Spleen (tissue), 11 donors: ENCODE results near the gene PPM1L. TPM values are rescaled to one million over a fixed set of nuclear protein-coding genes. Genes with fewer than 3 reads are reported as not detected.
A peak's percentile ranks its signal among the peaks of the same experiment; 100 is the strongest.

Experiments
- DNase-seq: peaks from one replicate; pipeline ENCODE4 v3.0.0-alpha.2; 2020
- H3K27ac ChIP-seq, 8 donors: fragments of 200-600 bp; sonication (generic) in 7 of 8; 1 replicate in 4 of 8; 2 replicates in 4 of 8; pipeline versions ENCODE4 v1.5.0 to v1.8.0; 2016 to 2021; ENCODE audit warnings: inconsistent platforms in 4 of 8, mild to moderate bottlenecking in 4 of 8, moderate library complexity in 1 of 8
- H3K27me3 ChIP-seq, 7 donors: fragments of 200-600 bp; sonication (generic) in 6 of 7; replicated peaks in 1 of 7; 1 replicate in 4 of 7; 2 replicates in 3 of 7; pipeline versions ENCODE4 v1.5.0 to v1.8.0; 2016 to 2021; ENCODE audit warnings: inconsistent platforms in 3 of 7, mild to moderate bottlenecking in 1 of 7
- H3K36me3 ChIP-seq, 6 donors: fragments of 200-600 bp; sonication (generic) in 5 of 6; 1 replicate in 4 of 6; 2 replicates in 2 of 6; pipeline versions ENCODE4 v1.5.0 to v1.8.0; 2016 to 2021; ENCODE audit warnings: inconsistent platforms in 2 of 6
- H3K4me1 ChIP-seq, 6 donors: fragments of 200-600 bp; sonication (generic) in 5 of 6; 1 replicate in 3 of 6; 2 replicates in 3 of 6; pipeline versions ENCODE4 v1.5.0 to v1.8.0; 2016 to 2021; ENCODE audit warnings: inconsistent platforms in 3 of 6
- H3K4me3 ChIP-seq, 8 donors: fragments of 200-600 bp; sonication (generic) in 7 of 8; 1 replicate in 4 of 8; 2 replicates in 4 of 8; pipeline versions ENCODE4 v1.5.0 to v1.8.0; 2016 to 2021; ENCODE audit warnings: inconsistent platforms in 4 of 8, mild to moderate bottlenecking in 4 of 8, moderate library complexity in 2 of 8
- H3K9me3 ChIP-seq, 8 donors: fragments of 200-600 bp; sonication (generic) in 7 of 8; 1 replicate in 4 of 8; 2 replicates in 4 of 8; pipeline versions ENCODE4 v1.5.0 to v1.8.0; 2016 to 2021; ENCODE audit warnings: inconsistent platforms in 4 of 8
- POLR2A ChIP-seq, 3 donors: fragments of 450-650 bp; IDR thresholded peaks; one replicate each; pipeline ENCODE4 v1.5.1; 2017; ENCODE audit warnings: antibody characterized with exemption in 3 of 3, mild to moderate bottlenecking in 1 of 3
- POLR2AphosphoS5 ChIP-seq, 3 donors: sonication (generic); formaldehyde crosslinking; IDR thresholded peaks; one replicate each; pipeline ENCODE4 v1.5.1; 2017; ENCODE audit warnings: antibody characterized with exemption in 3 of 3
- WGBS, 5 donors: extraction: QIAGEN DNeasy Blood & Tissue Kit in 3 of 5; methylation state at CpG; one replicate each; pipeline versions ENCODE4 v1.1.5 to v1.1.7; 2013 to 2018; 5-methylcytosine and 5-hydroxymethylcytosine counted together
- intact Hi-C: fragments of 100-400 bp; cut with DNase I; formaldehyde crosslinking; loops from one replicate; pipeline ENCODE4 v1.15.0; 2023; ENCODE audit warnings: low total_unique reads
- polyA plus RNA-seq, 3 donors: library from polyadenylated mRNA; stranded (reverse); fragments of 200-250 nt; gene quantifications; one replicate each; pipeline ENCODE4 v1.2.1, GENCODE V29; 2013
- total RNA-seq, 7 donors: library from RNA; depleted of rRNA in 3 of 7; stranded (reverse); fragments of >200 nt in 3 of 7; fragmentation: NEBNext Ultra II Directional in 4 of 7; extraction: Animal tissue kit (Norgen Biotek cat#: 25700) in 4 of 7; gene quantifications; one replicate each; pipeline versions ENCODE4 v1.1.0 to v1.2.1, GENCODE V29; 2016 to 2021
- TF ChIP-seq, protein P1 (sequence below), 11 experiments: fragments of 200-600 bp in 7 of 11; fragments of 450-650 bp in 4 of 11; sonication (generic) in 4 of 11; IDR thresholded peaks in 8 of 11; conservative IDR thresholded peaks in 3 of 11; 1 replicate in 7 of 11; 2 replicates in 4 of 11; pipeline versions ENCODE4 v1.4.0 to v1.8.0; 2016 to 2021; ENCODE audit warnings: antibody characterized with exemption in 11 of 11, inconsistent platforms in 4 of 11, mild to moderate bottlenecking in 1 of 11
- donor health status: healthy with polysubstance abuse.
- donor health status: DM: no; HTN: no; CAD: no; lungs with moderate emphysema.
- donor health status: DM: no; HTN: no; CAD: no.
- donor health status: Bipolar disorder and iron deficiency.
- donor health status: healthy.
- donor health status: DM: no; HTN: no; CAD: no.
- donor health status: DM: yes; HTN: yes; CAD: no.

PPM1L gene
- total and polyA plus RNA-seq, 10 donors = 0.63 to 16.7 (median 12.2) TPM

DNA sequence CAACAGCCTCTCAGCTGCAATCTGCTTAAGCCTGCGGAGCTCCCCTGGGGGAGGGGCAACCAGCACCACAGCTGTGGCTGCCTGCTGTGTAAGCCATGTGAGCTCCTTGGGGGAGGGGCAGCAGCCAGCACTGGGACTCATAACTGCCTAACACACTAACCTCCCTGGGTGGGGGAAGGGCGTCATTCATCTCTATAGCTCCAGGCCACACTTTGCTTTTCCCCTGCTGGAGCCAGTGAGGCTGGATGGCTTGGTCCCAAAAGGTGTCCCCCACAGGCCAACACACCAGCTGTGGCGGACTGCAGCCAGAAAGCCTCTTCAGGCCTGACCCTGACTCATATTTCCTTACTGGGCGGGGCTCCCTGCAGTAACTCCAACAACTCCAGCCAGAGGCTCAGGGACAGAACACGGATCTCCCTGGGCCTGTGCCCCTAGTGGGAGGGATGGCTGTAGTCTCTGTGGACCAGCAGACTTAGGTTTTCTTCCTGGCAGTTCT is 129.8 kb downstream of the PPM1L start:
- Histone ChIP-seq H3K36me3 (no peaks in the 10 kb centered on the region), H3K27ac (no peak overlapping the region), H3K27me3 (no peaks in the 10 kb centered on the region), H3K4me3 (no peak overlapping the region), H3K4me1 (peaks cover 0 to 7% (median 0%) of the 10 kb centered on the region in 6 donors), H3K9me3 (peaks cover 0 to 15% (median 0%) of the 10 kb centered on the region in 8 donors)
- TF ChIP-seq POLR2A (IDR thresholded peaks at IDR 0.05) = no peak
- TF ChIP-seq POLR2AphosphoS5 (IDR thresholded peaks at IDR 0.05) = peak in 1 of 3 donors; percentile 30
- intact Hi-C loops = no loop called here
- no peak for DNase-seq
- WGBS, 5 donors = 20 to 67% (median 55%) methylated on average over 1 to 5 of the region's 5 CpGs

DNA sequence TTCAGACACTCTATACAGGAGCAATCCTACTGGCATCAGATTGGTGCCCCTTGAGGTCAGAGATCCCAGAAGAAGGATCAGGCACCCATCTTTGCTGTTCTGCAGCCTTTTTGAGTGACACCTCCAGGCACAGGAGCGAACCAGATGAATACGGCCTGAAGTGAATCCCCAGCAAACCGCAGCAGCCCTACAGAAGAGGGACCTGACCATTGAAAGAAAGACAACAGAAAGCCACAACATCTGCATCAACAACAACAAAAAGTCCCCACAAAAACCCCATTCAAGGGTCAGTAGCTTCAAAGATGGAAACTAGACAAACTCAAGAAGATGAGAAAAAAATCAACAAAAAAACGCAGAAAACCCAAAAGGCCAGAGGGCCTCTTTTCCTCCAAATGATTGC is 130.4 kb downstream of the PPM1L start:
- H3K9me3 ChIP-seq = peaks cover 0 to 15% (median 0%) of the 10 kb centered on the region in 8 donors
- 53 to 97% (median 74%) methylated on average over 4 of the region's 4 CpGs for WGBS, 5 donors
- no peaks in the 10 kb centered on the region for H3K27me3 ChIP-seq
- DNase-seq = no peak
- TF ChIP-seq POLR2A (IDR thresholded peaks at IDR 0.05) (no peak), POLR2AphosphoS5 (IDR thresholded peaks at IDR 0.05) (no peak)
- TF ChIP-seq, protein P1, sequence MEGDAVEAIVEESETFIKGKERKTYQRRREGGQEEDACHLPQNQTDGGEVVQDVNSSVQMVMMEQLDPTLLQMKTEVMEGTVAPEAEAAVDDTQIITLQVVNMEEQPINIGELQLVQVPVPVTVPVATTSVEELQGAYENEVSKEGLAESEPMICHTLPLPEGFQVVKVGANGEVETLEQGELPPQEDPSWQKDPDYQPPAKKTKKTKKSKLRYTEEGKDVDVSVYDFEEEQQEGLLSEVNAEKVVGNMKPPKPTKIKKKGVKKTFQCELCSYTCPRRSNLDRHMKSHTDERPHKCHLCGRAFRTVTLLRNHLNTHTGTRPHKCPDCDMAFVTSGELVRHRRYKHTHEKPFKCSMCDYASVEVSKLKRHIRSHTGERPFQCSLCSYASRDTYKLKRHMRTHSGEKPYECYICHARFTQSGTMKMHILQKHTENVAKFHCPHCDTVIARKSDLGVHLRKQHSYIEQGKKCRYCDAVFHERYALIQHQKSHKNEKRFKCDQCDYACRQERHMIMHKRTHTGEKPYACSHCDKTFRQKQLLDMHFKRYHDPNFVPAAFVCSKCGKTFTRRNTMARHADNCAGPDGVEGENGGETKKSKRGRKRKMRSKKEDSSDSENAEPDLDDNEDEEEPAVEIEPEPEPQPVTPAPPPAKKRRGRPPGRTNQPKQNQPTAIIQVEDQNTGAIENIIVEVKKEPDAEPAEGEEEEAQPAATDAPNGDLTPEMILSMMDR (IDR thresholded peaks at IDR 0.05 in 8 of 11, conservative IDR thresholded peaks at IDR 0.05 in 3 of 11) = no peak
- no peak overlapping the region for H3K27ac ChIP-seq
- intact Hi-C loops = no loop called here
- H3K36me3 ChIP-seq = no peaks in the 10 kb centered on the region
- H3K4me3 ChIP-seq = no peak overlapping the region
- H3K4me1 ChIP-seq = peaks cover 0 to 7% (median 0%) of the 10 kb centered on the region in 6 donors

DNA sequence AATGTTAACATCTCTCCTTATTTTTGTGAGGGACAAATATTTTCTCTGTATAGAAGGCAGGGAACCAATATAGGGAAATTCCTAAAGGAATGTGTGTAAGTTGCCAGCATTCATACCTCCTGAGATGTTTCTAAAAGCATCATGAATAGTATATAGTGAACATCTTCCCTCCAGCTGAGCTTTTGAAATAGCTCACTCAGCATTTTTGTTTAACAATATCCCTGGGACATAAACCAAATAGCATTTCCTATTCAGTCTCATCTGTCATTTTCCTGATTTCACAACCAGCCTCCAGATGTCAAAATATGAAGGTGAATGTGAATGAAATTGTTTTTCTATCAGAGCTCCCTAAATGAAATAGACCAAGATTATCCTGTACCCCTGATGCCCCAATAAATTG is 137.2 kb downstream of the PPM1L start:
- no peak for DNase-seq
- Histone ChIP-seq H3K27me3 (no peaks in the 10 kb centered on the region), H3K27ac (no peak overlapping the region), H3K36me3 (no peaks in the 10 kb centered on the region), H3K4me1 (peaks cover 0 to 3% (median 0%) of the 10 kb centered on the region in 6 donors), H3K4me3 (no peak overlapping the region), H3K9me3 (peaks cover 0 to 8% (median 0%) of the 10 kb centered on the region in 8 donors)
- intact Hi-C loops = no loop called here
- TF ChIP-seq, protein P1 (IDR thresholded peaks at IDR 0.05 in 8 of 11, conservative IDR thresholded peaks at IDR 0.05 in 3 of 11) = no peak
- no peak for TF ChIP-seq POLR2A (IDR thresholded peaks at IDR 0.05)
- no peak for TF ChIP-seq POLR2AphosphoS5 (IDR thresholded peaks at IDR 0.05)

DNA sequence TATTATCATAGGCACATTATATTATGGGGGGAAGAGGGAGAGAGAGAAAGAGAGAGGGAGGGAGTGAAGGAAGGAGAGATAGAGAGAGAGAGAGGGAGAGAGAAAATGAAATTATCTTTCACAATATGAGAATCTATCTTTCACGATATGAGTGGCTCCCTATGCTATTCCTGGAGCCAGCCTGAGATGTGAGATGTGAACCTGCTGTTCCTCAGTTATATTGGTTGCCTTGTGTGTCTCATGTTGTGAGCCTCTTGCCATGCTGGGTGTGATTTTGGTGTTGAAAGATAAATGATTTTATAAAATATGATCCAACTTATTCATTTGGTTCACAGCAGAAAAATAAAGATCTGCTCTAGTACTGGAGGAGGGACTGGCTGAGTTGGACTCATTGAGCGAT is 148.7 kb downstream of the PPM1L start:
- no peak for DNase-seq
- intact Hi-C loops = no loop called here
- Histone ChIP-seq H3K27me3 (no peaks in the 10 kb centered on the region), H3K4me3 (no peak overlapping the region), H3K27ac (no peak overlapping the region), H3K9me3 (peaks cover 0 to 14% (median 8%) of the 10 kb centered on the region in 8 donors), H3K4me1 (no peaks in the 10 kb centered on the region), H3K36me3 (no peaks in the 10 kb centered on the region)
- TF ChIP-seq, protein P1 (IDR thresholded peaks at IDR 0.05 in 8 of 11, conservative IDR thresholded peaks at IDR 0.05 in 3 of 11) = no peak
- TF ChIP-seq POLR2A (IDR thresholded peaks at IDR 0.05) = no peak
- TF ChIP-seq POLR2AphosphoS5 (IDR thresholded peaks at IDR 0.05) = no peak
- 89 to 98% (median 93%) methylated on average over 2 of the region's 2 CpGs for WGBS, 5 donors

DNA sequence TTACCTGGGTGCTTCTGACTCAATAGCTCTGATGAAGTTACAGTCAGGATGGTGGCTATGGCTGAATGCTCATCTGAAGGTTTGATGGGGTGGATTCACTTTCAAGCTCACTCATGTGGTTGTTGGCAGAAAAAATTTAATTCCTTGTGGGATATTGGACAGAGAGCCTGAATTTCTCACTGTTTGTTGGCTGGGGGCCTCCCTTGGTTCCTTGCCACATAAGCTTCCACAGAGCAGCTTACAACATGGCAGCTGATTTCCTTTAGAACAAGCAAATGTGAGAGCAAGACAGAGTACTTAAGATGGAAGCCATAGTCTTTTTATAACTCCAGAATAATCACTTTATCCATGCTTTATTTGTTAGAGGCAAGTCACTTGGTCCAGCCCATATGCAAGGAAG is 150.6 kb downstream of the PPM1L start:
- Histone ChIP-seq H3K27ac (no peak overlapping the region), H3K4me3 (no peak overlapping the region), H3K36me3 (no peaks in the 10 kb centered on the region), H3K9me3 (peaks cover 0 to 14% (median 8%) of the 10 kb centered on the region in 8 donors), H3K4me1 (no peaks in the 10 kb centered on the region), H3K27me3 (no peaks in the 10 kb centered on the region)
- TF ChIP-seq POLR2A (IDR thresholded peaks at IDR 0.05) (no peak), POLR2AphosphoS5 (IDR thresholded peaks at IDR 0.05) (no peak)
- TF ChIP-seq, protein P1 (IDR thresholded peaks at IDR 0.05 in 8 of 11, conservative IDR thresholded peaks at IDR 0.05 in 3 of 11) = no peak
- no peak for DNase-seq
- intact Hi-C loops = no loop called here
